ENCODE results near the gene SLC22A16. TPM values are rescaled to one million over a fixed set of nuclear protein-coding genes. Genes with fewer than 3 reads are reported as not detected.

SLC22A16 gene
- total RNA-seq, 2 experiments from 2014 or later: not detected

DNA sequence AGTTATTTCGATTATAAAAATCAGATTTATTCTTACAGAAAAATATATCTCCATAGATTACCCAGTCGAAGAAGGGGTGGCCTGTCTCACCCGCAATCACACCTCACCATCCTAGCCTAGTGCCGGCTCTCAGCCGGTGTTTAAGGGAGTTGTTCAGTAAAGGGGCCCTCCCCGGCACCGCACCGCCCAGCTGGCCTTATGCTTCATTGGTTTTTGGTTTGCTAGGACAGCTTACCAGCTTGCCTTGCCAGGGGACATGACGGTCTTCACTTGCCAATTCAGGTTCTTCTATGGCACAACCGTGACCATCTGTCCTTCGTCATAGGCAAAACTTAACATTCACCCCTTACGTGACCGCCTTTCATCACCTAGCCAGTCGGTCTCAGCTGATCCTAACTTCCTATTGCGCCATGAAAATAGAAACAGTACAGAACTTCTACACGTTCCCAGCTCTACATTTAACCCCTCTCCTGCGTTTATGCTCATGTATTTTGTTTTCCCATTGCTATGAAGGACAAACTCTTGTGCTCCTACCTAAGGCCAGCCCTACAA is 44.7 kb upstream of the SLC22A16 start:
- no peak for ATAC-seq
- CTCF ChIA-PET: no interaction called here
- no peaks in the 10 kb centered on the region for H3K9me3 Mint-ChIP-seq
- no peaks in the 10 kb centered on the region for H3K4me1 Mint-ChIP-seq (ENCODE audit: low read depth)
- POLR2A ChIA-PET: interaction anchor here (0.8 kb wide), 1 partner anchor 58 kb away, joined by 3 read pairs; no protein-coding TSS in a partner anchor
- no peak overlapping the region for H3K27ac Mint-ChIP-seq
- TF ChIP-seq, protein P1, sequence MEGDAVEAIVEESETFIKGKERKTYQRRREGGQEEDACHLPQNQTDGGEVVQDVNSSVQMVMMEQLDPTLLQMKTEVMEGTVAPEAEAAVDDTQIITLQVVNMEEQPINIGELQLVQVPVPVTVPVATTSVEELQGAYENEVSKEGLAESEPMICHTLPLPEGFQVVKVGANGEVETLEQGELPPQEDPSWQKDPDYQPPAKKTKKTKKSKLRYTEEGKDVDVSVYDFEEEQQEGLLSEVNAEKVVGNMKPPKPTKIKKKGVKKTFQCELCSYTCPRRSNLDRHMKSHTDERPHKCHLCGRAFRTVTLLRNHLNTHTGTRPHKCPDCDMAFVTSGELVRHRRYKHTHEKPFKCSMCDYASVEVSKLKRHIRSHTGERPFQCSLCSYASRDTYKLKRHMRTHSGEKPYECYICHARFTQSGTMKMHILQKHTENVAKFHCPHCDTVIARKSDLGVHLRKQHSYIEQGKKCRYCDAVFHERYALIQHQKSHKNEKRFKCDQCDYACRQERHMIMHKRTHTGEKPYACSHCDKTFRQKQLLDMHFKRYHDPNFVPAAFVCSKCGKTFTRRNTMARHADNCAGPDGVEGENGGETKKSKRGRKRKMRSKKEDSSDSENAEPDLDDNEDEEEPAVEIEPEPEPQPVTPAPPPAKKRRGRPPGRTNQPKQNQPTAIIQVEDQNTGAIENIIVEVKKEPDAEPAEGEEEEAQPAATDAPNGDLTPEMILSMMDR (IDR thresholded peaks at IDR 0.05): no peak
- no peaks in the 10 kb centered on the region for H3K36me3 Mint-ChIP-seq (ENCODE audit: low read depth)
- no peak for DNase-seq
- no peak overlapping the region for H3K4me3 Mint-ChIP-seq
- peaks cover 3% of the 10 kb centered on the region for H3K27me3 Mint-ChIP-seq
- intact Hi-C loops (cut with micrococcal nuclease): no loop called here

DNA sequence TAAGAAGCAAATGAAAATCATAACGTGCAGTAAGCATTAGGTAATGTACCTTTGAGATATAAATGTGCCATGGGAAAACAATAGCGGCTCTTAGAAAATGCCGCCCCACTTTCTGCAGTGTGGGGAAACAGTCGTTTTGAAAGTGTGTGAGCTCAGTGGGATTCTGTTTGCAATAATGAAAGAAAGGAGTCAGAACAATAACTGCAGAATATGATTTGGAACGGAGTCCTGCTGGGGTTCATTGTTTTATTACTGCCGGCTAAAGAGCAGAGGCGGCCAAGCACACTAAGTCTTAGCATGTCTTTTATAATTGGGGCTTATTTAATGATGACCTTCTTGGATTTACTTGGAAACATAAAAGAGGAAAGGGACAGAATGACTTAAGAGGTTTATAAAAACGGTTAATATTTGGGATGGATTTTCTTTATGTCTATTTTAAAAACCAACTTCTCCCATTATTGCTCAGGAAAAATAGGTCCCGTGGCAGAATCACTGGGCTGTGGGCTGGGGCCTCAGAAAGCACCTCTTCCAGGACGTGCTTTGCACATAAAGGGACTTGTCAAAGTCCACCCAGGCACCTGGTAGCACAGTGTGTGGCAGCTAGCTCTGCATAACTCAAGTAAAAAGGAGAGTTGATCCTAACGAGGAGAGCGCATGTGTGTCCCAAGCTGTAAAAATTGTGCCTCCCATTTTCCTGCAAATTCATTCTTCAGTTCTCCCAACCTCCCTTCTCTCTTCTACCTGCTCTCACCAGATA is 44.0 kb upstream of the SLC22A16 start:
- TF ChIP-seq, protein P1 (IDR thresholded peaks at IDR 0.05): no peak
- Mint-ChIP-seq H3K36me3 (ENCODE audit: low read depth) (no peaks in the 10 kb centered on the region), H3K27me3 (peaks cover 3% of the 10 kb centered on the region), H3K4me1 (ENCODE audit: low read depth) (no peaks in the 10 kb centered on the region), H3K4me3 (no peak overlapping the region), H3K9me3 (no peaks in the 10 kb centered on the region), H3K27ac (no peak overlapping the region)
- DNase-seq (no peak), ATAC-seq (no peak)
- ChIA-PET CTCF (interaction anchor here (3.0 kb wide), 1 partner anchor 8 kb away, joined by 11 read pairs; no protein-coding TSS in a partner anchor), POLR2A (interaction anchor here (0.6 kb wide), 1 partner anchor 607 kb away, joined by 3 read pairs; no protein-coding TSS in a partner anchor)
- intact Hi-C loops (cut with micrococcal nuclease): no loop called here

DNA sequence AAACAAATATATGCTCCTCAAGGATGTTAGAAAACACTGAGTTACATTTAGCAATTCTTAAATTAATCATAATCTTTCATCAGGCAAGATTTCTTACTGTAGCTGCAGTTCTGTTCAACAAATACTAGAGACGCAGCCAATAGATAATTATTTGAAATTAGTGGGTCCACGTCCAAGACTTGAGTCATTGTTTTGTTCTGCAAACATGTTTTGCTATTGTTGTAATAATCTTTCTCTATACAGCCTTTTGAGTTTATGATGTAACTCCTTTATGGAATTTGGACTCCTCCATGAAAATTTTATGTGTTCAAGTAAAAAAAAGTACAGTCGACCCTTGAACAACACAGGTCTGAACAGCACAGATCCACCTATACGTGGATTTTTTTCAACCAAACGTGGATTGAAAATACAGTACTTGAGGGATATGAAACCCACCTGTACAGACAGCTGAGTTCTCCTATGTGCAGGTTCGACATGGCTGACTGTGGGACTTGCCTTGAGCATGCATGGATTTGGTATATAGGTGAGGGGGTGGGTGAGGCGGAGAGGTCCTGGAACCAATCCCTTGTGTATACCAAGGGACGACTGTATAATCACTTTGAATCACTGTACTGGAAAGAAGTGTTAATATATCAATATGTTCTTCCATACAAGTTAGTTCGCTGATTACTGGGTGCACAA is 41.3 kb upstream of the SLC22A16 start:
- DNase-seq (no peak), ATAC-seq (no peak)
- CTCF ChIA-PET: interaction anchor here (0.7 to 3.0 kb wide), 3 partner anchors 11 to 164 kb away, joined by 3 to 11 read pairs (median 3); no protein-coding TSS in a partner anchor
- POLR2A ChIA-PET: no interaction called here
- H3K9me3 Mint-ChIP-seq: no peaks in the 10 kb centered on the region
- TF ChIP-seq, protein P1 (IDR thresholded peaks at IDR 0.05): no peak
- no peak overlapping the region for H3K4me3 Mint-ChIP-seq
- peaks cover 3% of the 10 kb centered on the region for H3K27me3 Mint-ChIP-seq
- no peaks in the 10 kb centered on the region for H3K36me3 Mint-ChIP-seq (ENCODE audit: low read depth)
- intact Hi-C loops (cut with micrococcal nuclease): no loop called here
- no peak overlapping the region for H3K27ac Mint-ChIP-seq
- no peaks in the 10 kb centered on the region for H3K4me1 Mint-ChIP-seq (ENCODE audit: low read depth)

DNA sequence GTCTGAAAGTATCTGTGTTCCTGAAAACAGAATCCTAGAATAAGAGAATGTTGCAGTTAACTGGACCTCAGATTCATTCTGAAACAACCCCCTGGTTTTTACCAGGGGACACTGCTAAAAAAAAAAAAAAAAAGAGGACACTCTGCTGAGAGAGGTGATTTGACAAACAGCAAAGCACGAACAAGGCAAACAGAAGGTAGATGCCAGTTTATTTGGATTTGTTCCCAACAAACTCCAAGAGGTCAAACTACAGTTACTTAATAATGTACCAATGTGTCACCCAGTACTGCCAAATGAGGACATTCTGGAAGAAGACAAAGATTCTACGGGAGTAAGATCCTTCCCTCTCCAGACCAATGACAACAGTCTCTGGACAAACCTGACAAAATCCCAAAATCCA is 40.6 kb upstream of the SLC22A16 start:
- Mint-ChIP-seq H3K27ac (no peak overlapping the region), H3K4me3 (no peak overlapping the region)
- intact Hi-C loops (cut with micrococcal nuclease): no loop called here

More for the DNA sequence above, 40.6 kb upstream of the SLC22A16 start:
- no peaks in the 10 kb centered on the region for H3K36me3 Mint-ChIP-seq (ENCODE audit: low read depth)
- H3K27me3 Mint-ChIP-seq: peaks cover 3% of the 10 kb centered on the region
- TF ChIP-seq, protein P1 (IDR thresholded peaks at IDR 0.05): no peak
- H3K9me3 Mint-ChIP-seq: no peaks in the 10 kb centered on the region
- ChIA-PET CTCF (no interaction called here), POLR2A (no interaction called here)
- ATAC-seq: no peak
- no peak for DNase-seq
- H3K4me1 Mint-ChIP-seq (ENCODE audit: low read depth): no peaks in the 10 kb centered on the region
